Measurements from ENCODE around the gene GPR89A.

DNA sequence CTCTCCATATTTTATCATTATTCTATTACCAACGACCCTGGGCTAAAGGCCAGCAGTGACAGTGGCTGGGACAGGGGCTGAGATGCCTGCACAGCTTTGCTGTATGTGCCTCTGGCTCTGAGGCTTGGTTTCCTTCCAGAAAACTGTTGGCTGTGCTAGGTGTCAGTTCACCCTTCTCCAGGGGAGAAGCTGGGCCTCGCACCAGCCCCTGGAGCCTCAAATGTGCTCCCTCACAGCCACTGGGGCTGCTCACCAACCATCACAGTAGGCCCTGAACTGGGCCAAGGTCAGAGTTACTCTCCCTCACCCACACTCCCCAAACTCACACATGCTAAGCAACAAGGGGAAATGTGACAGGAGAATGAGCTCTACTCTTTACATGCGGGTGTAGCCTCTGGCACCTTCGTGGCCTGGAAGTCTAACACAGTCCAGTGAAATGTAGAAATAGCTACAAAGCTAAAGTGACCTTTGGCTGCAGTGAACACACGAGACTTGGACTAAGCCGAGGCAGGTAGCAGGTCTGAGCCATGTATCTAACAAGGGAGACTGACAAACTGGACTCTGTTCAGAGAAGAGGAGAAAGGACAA lies 106.8 kb downstream of the GPR89A start:
- TF ChIP-seq, protein P1, sequence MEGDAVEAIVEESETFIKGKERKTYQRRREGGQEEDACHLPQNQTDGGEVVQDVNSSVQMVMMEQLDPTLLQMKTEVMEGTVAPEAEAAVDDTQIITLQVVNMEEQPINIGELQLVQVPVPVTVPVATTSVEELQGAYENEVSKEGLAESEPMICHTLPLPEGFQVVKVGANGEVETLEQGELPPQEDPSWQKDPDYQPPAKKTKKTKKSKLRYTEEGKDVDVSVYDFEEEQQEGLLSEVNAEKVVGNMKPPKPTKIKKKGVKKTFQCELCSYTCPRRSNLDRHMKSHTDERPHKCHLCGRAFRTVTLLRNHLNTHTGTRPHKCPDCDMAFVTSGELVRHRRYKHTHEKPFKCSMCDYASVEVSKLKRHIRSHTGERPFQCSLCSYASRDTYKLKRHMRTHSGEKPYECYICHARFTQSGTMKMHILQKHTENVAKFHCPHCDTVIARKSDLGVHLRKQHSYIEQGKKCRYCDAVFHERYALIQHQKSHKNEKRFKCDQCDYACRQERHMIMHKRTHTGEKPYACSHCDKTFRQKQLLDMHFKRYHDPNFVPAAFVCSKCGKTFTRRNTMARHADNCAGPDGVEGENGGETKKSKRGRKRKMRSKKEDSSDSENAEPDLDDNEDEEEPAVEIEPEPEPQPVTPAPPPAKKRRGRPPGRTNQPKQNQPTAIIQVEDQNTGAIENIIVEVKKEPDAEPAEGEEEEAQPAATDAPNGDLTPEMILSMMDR (IDR thresholded peaks at IDR 0.05): no peak
- TF ChIP-seq, protein P2, sequence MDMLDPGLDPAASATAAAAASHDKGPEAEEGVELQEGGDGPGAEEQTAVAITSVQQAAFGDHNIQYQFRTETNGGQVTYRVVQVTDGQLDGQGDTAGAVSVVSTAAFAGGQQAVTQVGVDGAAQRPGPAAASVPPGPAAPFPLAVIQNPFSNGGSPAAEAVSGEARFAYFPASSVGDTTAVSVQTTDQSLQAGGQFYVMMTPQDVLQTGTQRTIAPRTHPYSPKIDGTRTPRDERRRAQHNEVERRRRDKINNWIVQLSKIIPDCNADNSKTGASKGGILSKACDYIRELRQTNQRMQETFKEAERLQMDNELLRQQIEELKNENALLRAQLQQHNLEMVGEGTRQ (IDR thresholded peaks at IDR 0.05; ENCODE audit: borderline replicate concordance, low read depth, low read length): no peak
- TF ChIP-seq YY1 (IDR thresholded peaks at IDR 0.05; ENCODE audit: low read depth) (no peak), SMC3 (IDR thresholded peaks at IDR 0.05; ENCODE audit: low read depth, low read length) (no peak), ELF1 (IDR thresholded peaks at IDR 0.05) (no peak), EP300 (IDR thresholded peaks at IDR 0.05; ENCODE audit: borderline replicate concordance in 1 of 2, low read depth in 1 of 2, low read length in 1 of 2) (no peak), MXI1 (IDR thresholded peaks at IDR 0.05; ENCODE audit: low read depth, low read length) (no peak), CHD2 (IDR thresholded peaks at IDR 0.05; ENCODE audit: low read length, partially characterized antibody) (no peak), SIN3A (IDR thresholded peaks at IDR 0.05; ENCODE audit: borderline replicate concordance, low read depth, low read length) (no peak)
- TF ChIP-seq, protein P3, sequence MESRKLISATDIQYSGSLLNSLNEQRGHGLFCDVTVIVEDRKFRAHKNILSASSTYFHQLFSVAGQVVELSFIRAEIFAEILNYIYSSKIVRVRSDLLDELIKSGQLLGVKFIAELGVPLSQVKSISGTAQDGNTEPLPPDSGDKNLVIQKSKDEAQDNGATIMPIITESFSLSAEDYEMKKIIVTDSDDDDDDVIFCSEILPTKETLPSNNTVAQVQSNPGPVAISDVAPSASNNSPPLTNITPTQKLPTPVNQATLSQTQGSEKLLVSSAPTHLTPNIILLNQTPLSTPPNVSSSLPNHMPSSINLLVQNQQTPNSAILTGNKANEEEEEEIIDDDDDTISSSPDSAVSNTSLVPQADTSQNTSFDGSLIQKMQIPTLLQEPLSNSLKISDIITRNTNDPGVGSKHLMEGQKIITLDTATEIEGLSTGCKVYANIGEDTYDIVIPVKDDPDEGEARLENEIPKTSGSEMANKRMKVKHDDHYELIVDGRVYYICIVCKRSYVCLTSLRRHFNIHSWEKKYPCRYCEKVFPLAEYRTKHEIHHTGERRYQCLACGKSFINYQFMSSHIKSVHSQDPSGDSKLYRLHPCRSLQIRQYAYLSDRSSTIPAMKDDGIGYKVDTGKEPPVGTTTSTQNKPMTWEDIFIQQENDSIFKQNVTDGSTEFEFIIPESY (IDR thresholded peaks at IDR 0.05; ENCODE audit: borderline replicate concordance, low read depth): no peak

Data from SK-N-SH (cell line).